ENCODE data around the gene ZNF470.

DNA sequence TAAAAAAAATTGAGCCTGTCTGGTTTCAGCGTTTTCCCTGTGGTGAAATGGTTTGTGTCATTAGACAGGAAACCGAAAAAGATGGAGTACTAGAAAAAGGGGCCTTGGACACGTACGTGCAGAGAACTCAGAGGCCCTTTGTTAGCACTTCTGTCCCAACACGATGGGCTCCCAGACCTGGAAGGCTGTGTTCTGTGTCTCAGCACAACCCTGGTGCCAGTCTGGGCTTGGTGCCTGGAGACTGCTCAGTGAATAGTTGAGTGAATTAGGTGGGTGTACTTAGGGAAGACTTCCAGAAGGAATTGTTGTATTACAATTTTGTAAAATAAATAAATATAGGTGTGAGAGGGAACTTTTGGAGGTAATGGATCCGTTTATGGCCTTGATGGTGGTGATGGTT, 36.6 kb downstream of the ZNF470 start:
- TF ChIP-seq, protein P1, sequence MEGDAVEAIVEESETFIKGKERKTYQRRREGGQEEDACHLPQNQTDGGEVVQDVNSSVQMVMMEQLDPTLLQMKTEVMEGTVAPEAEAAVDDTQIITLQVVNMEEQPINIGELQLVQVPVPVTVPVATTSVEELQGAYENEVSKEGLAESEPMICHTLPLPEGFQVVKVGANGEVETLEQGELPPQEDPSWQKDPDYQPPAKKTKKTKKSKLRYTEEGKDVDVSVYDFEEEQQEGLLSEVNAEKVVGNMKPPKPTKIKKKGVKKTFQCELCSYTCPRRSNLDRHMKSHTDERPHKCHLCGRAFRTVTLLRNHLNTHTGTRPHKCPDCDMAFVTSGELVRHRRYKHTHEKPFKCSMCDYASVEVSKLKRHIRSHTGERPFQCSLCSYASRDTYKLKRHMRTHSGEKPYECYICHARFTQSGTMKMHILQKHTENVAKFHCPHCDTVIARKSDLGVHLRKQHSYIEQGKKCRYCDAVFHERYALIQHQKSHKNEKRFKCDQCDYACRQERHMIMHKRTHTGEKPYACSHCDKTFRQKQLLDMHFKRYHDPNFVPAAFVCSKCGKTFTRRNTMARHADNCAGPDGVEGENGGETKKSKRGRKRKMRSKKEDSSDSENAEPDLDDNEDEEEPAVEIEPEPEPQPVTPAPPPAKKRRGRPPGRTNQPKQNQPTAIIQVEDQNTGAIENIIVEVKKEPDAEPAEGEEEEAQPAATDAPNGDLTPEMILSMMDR (IDR thresholded peaks at IDR 0.05; ENCODE audit: insufficient read depth, low read length, poor library complexity, severe bottlenecking), result no peak
- no peak for TF ChIP-seq EZH2phosphoT487 (conservative IDR thresholded peaks at IDR 0.05; ENCODE audit: low read length)
